HCT116 (cell line): ENCODE results near the gene CAMK2G.

Experiments
- CTCF ChIP-seq, 3 experiments: fragments of 200-600 bp in 1 of 3; sonication (generic) in 1 of 3; IDR thresholded peaks in 2 of 3; conservative IDR thresholded peaks in 1 of 3; 2 replicates each; pipeline ENCODE4 v1.5.1; 2012 to 2017; ENCODE audit warnings: low read depth in 2 of 3, low read length in 2 of 3, antibody characterized with exemption in 1 of 3, borderline replicate concordance in 1 of 3, control low read depth in 1 of 3, mild to moderate bottlenecking in 1 of 3, mixed read lengths in 1 of 3, mixed run types in 1 of 3, moderate library complexity in 1 of 3; ENCODE audit not compliant: insufficient read depth in 1 of 3
- FOSL1 ChIP-seq: IDR thresholded peaks from 2 replicates; pipeline ENCODE4 v1.6.1; 2012; ENCODE audit warnings: low read depth
- POLR2AphosphoS5 ChIP-seq: IDR thresholded peaks from 2 replicates; pipeline ENCODE4 v1.6.1; 2011; ENCODE audit warnings: mild to moderate bottlenecking, low read depth, low read length, moderate library complexity
- TF ChIP-seq, protein P1 (sequence below): IDR thresholded peaks from 2 replicates; pipeline ENCODE4 v1.6.1; 2012; ENCODE audit warnings: low read depth

- TF ChIP-seq CTCF (IDR thresholded peaks at IDR 0.05 in 2 of 3, conservative IDR thresholded peaks at IDR 0.05 in 1 of 3; ENCODE audit: borderline replicate concordance in 1 of 3, insufficient read depth in 1 of 3, low read depth in 2 of 3, low read length in 2 of 3) (no peak), FOSL1 (no peak), POLR2AphosphoS5 (no peak)
- TF ChIP-seq, protein P1, sequence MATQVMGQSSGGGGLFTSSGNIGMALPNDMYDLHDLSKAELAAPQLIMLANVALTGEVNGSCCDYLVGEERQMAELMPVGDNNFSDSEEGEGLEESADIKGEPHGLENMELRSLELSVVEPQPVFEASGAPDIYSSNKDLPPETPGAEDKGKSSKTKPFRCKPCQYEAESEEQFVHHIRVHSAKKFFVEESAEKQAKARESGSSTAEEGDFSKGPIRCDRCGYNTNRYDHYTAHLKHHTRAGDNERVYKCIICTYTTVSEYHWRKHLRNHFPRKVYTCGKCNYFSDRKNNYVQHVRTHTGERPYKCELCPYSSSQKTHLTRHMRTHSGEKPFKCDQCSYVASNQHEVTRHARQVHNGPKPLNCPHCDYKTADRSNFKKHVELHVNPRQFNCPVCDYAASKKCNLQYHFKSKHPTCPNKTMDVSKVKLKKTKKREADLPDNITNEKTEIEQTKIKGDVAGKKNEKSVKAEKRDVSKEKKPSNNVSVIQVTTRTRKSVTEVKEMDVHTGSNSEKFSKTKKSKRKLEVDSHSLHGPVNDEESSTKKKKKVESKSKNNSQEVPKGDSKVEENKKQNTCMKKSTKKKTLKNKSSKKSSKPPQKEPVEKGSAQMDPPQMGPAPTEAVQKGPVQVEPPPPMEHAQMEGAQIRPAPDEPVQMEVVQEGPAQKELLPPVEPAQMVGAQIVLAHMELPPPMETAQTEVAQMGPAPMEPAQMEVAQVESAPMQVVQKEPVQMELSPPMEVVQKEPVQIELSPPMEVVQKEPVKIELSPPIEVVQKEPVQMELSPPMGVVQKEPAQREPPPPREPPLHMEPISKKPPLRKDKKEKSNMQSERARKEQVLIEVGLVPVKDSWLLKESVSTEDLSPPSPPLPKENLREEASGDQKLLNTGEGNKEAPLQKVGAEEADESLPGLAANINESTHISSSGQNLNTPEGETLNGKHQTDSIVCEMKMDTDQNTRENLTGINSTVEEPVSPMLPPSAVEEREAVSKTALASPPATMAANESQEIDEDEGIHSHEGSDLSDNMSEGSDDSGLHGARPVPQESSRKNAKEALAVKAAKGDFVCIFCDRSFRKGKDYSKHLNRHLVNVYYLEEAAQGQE = no peak
Observed at GRCh38 chr10:73841061-73841421, 33.3 kb downstream of the CAMK2G start.
